HG02759 (cell line): Measurements from ENCODE around the gene BCKDHB.
"Not testable (repeated sequence)": the region's sequence is repeated elsewhere in the genome, so short reads cannot be mapped to it uniquely, and the experiment has no call there.

Source experiments
- ATAC-seq: cut with Tn5 transposase; IDR thresholded peaks from one replicate; pipeline ENCODE4 v1.9.1; 2021; ENCODE audit warnings: mild to moderate bottlenecking, moderate library complexity; ENCODE audit not compliant: unreplicated experiment

BCKDHB gene

DNA sequence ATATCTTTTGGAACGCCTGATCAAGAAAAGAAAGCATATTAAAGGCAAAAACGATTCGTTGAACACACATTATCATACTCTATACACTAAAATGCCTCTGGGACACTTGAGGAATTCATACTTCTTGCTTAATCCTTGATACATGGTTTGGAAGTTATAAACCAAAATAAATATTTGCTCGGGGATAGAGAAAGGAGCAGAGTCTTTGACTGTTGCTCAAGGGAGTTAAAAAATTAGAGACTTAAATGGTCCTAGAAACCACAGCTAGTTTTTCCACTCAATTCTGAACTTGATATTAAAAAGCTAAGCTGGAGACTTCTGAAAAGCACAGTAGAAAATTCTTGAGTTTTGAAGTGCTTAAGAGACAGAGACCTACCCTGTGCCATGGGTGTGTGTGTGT is 98.9 kb downstream of the BCKDHB start:
- no peak for ATAC-seq

DNA sequence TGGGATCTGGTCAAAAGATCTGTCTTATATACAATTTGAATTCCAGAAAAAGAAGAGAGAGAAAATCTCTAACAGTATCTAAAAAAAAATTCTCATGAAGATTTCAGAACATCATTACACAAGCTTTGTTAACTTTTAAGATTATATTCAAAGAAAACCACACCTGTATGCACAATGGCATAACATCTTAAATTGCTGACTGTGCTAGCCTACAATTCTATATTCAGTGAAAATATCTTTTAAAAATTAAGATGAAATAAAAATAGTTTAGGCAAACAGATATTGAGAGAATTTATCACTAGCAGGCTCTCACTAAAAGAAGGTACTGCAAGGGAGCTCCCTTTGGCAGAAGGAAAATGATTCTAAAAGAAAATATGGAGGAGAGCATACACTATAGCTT is 100.3 kb downstream of the BCKDHB start:
- ATAC-seq, result no peak

DNA sequence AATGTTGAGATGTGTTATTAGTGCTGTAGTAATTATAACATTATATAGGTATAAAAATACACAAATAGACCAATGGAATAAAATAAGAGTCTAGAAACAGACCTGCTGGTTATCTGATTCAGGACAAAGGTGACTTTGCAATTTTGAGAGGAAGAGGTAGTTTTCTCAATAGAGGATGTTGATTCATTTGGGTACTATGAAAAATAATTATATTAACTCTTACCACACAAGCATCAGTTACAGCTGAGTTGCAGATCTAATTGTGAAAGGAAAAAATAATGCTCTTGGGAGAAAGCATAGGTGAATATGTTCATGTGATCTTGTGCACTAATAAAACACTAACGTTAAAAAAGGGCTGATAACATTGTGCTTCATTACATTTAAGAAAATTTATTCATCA is 103.0 kb downstream of the BCKDHB start:
- ATAC-seq, result peak; percentile 57

DNA sequence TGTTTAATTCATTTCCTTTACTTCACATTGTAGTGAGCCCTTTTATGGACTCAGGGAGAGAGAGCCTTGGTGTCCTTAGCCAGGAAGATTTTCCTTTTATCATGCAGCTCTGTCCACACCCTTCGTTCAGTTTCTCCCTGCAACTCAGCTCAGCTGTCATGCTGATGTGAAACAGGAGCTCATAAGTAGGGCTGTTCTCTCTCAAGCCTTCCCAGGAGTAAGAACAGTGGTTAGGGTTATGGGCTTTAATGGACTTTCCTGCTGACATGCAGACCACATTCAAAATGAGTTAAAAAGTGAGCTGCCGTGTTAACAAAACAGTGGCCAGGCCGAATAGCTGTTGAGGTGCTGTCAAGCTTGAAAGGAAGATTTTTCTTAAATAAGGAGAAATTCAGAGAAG is 104.1 kb downstream of the BCKDHB start:
- peak; percentile 60 for ATAC-seq

DNA sequence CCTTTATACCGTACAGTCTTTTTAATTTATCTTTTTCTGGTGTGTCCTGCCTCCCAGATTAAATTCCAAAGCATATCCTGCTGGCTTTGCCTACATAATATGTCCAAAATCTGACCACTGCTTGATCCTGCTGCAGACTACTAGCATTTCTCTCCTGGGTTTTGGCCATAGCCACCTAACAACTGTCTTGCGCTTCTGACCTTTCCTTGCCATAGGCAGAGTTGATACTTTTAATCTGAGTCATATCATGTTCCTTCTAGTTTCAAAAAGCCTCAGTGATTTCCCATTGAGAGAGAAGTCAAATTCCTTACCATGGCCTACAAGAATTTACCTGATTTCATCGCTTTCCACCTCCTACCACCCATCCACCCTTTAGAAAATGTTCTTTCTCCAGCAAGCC is 104.8 kb downstream of the BCKDHB start:
- no peak for ATAC-seq

DNA sequence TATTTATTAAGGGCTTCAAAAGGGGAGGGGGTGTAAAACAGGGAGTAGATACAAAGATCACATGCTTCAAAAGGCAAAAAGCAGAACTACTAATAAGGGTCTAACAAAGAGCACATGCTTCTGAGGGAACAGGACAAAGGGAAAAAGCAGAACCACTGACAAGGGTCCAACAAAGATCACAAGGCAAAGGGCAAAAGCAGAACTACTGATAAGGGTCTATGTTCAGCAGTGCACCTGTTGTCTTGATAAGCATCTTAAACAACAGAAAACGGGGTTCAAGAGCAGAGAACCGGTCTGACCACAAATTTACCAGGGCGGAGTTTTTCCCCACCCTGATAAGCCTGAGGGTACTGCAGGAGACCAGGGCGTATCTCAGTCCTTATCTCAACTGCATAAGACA is 105.4 kb downstream of the BCKDHB start:
- ATAC-seq, result not testable (repeated sequence)

DNA sequence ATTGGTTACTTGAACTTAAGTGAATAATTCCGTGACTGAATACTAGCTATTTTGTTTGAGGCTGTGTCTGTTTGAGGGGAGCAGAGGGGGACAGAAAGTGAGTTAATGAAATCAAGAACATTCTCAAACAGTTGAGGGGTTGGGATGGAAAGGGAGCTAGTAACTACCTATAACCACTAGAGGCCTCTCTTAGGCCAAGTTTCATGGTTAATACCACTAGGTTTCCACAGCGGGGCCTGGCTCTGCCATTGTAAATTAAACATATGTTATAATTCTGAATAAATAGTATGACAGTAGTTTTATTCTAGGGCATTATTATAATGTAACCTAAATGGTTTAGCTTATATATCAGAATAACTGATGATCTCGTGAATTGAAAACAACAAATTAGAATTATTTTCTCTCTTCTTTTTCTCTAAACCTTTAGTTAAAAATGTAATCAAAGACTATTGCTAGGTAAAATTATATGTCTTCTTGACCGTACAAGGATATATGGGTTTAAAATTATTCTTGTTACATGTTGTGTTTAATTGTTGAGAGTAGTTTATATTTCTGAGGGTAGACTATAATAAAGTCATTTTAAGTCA is 108.1 kb downstream of the BCKDHB start:
- peak; percentile 80 for ATAC-seq

DNA sequence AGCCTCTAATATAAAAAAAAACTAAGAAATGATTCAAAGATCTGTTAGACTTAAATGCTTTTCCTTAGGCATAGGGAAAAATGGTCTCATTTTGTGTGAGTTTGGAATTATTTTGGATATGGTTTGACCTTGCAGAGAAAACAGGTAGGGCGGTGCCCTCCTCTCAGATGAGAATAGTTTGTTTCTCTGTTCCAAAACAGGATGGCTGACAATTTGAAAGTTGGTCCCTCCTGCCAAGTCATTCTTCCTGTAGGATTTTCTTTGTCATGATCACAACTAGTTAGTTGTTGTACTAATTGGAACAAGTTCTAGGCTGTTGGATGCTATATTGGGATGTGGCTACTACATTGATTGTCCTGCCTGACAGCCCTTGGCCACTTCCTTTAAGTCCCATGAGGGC is 108.6 kb downstream of the BCKDHB start:
- ATAC-seq, result no peak

DNA sequence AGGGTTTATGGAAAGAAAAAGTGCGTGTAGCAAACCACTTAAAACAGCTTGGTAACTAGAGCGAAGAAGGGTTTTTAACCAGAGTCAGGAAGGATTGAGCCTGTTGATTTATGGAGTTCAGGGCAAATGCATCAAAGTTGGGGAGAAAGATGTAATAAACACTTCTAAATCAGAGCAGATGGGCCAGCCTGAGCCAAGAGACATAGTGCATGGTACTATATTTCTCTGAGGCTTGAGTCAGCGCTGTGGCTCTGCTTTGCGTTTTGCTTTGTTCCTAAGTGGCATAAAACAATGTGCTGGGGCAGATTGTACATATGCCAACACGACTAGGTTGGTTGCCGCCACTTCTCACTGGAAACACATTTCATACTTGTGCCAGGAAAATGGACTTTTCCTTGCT is 111.3 kb downstream of the BCKDHB start:
- no peak for ATAC-seq

DNA sequence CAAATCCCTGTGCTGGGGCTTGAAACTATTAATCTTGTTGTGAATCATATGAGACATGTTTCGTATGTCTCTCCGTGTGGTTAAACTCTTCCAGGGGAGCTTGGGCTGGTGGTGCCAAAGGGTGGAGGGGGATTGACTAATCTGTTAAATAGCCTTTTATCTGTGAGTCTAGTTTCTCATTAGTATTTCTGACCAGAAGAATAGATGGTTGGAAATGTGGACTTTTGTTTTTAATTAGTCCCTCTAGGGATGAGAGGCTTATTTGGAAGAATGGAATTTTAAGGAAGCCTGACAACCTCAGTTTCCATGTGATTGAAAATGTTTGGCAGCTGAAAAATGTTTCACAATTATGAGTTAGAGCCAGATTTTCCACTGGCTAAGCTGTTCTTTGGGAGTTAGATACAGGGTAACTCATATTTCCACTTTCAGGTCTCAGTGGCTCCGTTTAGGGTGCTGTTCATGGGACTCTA is 117.3 kb downstream of the BCKDHB start:
- no peak for ATAC-seq

DNA sequence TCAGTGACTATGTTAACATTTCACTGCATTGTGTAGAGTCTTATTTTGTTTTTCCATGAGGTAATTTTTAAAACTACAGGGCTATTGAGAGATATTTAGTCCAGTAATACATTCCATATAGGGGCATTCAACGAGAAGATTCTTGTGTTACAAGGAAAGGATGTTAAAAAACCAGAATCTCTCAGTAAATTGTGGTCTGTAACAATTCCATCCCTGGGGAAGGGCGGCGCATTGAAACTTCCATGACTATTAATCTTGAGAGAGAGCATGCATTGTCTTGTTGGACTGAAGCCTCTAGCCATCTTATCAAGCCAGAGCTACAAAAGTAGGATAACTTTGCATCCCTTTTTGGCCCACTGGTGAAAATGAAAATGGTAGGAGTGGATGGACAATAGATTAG is 119.7 kb downstream of the BCKDHB start:
- no peak for ATAC-seq

DNA sequence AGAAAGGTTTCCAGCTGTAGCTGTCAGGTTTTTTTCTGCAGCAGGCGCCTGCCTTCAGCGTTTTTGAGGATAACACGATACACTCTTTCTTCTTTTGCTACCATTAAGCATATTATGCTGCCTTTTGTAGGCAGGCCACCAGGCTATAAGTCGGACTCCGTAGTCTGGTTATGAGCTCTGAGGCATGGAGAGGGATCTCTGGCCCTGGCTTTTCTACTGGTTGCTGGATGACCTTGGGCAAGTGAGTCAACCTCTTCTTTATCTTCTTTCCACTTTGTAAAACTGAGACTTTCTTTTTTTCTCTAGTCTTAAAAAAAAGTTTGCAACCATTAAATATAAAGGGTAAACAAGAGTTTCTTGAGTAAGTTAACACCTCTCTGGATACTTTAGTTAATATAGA is 120.2 kb downstream of the BCKDHB start:
- no peak for ATAC-seq

DNA sequence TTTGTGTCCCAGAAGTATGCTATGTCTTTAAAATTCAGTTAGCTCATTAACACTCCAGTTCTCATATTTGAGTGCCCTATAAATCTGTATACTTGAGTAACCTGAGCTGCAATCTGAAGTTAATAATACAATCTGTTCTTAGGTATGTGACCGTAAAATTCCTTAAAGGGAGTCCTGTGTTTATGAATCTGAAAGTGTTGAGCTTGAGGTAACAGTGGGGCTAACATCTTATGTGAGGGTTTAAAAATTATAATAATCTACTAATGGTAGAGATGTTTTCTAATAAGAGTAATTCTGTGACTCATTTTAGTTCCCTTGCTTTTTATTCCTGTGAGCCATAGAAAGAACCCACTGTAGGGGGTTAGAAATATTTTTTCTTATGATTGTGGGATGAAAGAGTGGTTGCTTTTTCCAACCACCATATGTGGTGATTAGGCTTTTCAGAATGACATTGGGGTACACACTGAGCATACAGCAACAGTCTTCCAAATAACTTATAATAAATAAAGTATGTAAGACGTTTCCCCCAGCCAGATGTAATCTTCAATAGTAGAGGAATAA is 121.2 kb downstream of the BCKDHB start:
- no peak for ATAC-seq

DNA sequence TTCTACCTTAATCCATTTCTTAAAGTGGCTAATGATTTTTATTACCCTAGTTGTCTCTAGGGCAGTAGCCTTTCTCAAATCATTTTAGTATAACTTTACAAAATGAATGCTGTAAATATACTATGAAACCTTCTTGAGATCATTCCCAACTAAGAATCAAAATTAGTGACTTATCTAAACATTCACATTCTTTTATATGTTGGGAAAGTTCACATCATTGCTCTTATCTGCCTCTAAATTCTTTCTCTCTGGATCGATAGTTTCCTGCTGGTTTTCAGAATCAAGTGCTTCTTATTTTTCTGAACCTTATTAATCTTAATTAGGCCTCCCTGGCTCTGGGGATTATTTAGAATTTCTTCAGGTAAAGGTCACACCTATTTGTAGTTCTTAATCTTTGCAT is 126.8 kb downstream of the BCKDHB start:
- no peak for ATAC-seq

DNA sequence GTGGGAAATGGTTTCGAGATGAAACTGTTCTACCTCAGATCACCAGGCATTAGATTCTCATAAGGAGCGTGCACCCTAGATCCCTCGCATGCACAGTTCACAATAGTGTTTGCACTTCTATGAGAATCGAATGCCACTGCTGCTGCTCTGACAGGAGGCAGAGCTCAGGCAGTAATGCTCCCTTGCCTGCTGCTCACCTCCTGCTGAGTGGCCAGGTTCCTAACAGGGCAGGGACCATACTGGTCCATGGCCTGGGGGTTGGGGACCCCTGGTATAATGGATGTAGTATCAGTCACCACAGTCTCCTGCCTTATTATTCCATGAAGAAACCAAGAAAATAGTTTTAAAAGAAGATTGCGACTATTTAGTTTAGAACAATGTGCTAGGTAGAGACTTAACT is 127.5 kb downstream of the BCKDHB start:
- no peak for ATAC-seq

DNA sequence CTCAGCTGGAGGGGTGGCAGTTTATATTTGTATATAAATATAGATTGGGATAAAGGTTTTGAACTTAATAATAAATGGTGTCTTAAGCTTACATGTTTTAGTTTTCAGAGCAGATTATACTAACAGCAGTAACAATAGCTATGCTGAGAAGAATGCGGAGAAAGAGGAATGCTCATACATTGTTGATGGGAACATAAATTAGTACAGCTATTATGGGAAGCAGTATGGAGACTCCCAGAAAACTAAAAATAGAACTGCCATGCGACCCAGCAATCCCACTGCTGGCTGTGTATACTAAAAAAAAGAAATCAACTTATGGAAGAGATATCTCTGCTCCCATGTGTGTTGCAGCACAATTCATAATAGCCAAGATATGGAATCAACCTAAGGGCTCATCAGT is 127.9 kb downstream of the BCKDHB start:
- no peak for ATAC-seq

DNA sequence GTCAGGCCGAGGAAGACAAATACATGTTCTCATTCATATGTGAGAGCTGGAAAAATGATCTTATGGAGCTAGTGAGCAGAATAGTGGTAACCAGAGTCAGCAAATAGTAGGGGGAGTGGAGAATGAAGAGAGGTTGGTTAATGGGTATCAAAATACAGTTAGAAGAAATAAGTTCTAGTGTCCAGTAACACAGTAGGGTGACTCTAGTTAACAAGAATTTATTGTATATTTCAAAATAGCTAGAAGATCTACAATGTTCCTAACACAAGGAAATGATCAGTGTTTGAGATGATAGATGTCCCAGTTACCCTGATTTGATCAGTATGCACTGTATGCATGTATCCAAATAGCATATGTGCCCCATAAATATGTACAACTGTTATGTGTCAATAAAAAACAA is 128.4 kb downstream of the BCKDHB start:
- no peak for ATAC-seq

DNA sequence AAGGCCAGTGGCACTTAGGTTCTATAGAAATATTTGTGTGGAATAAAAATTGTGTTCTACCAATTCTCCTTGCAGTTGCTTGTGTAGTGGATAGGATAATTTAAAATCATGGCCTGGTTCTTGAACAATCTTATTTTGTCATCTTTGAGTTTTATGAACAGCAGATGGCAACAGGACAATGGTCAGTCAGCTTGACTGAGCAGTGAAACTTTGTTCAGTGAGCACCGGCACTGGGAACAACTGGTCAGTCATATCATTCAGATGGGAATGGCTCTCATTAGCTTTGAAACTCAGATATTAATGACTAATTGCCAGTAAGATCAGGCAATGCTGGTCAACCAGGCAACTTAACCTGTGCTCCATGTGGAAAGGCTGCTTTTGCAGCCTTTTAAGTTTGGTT is 129.2 kb downstream of the BCKDHB start:
- ATAC-seq, result no peak

DNA sequence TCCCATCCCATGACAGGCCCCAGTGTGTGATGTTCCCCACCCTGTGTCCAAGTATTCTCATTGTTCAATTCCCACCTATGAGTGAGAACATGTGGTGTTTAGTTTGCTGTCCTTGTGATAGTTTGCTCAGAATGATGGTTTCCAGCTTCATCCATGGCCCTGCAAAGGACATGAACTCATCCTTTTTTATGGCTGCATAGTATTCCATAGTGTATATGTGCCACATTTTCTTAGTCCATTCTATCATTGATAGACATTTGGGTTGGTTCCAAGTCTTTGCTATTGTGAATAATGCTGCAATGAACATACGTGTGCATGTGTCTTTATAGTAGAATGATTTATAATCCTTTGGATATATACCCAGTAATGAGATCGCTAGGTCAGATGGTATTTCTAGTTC is 132.3 kb downstream of the BCKDHB start:
- not testable (repeated sequence) for ATAC-seq

DNA sequence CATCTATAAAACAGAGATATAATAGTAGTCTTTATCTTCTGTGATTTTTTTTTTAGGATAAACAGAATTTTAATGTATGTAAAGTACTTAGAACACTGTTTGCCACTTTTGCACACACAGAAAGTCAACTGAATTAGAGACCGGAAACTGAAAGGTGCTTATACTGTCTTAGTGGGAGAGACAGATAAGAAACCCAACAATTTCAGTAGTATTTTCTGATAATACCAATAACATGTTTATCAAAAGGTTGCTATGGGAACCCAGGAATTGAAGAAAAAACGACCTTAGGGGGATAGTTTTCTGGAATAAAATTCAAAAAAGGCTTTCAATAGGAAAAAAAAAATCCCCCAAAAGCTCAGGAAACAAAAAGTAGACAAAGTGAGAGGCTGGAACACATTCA is 138.6 kb downstream of the BCKDHB start:
- ATAC-seq, result no peak

DNA sequence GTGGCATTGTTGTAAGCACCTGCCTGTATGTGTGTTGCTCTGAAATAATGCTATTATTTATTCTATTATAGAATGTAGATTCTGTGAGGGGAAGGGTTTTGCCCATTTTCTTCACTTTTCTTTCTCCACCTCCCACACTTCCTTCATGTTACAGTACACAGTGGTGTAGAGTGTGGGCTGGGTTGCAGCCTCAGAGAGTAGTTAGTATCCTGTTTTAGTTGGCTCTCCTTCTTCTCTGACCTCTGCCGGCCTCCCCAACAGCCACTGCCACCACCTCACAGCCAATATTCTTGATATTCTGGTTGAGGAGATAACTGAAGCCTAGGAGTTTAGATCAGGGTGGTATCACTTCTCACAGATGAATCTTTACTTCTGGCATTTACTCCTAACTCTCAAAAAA is 143.4 kb downstream of the BCKDHB start:
- no peak for ATAC-seq

DNA sequence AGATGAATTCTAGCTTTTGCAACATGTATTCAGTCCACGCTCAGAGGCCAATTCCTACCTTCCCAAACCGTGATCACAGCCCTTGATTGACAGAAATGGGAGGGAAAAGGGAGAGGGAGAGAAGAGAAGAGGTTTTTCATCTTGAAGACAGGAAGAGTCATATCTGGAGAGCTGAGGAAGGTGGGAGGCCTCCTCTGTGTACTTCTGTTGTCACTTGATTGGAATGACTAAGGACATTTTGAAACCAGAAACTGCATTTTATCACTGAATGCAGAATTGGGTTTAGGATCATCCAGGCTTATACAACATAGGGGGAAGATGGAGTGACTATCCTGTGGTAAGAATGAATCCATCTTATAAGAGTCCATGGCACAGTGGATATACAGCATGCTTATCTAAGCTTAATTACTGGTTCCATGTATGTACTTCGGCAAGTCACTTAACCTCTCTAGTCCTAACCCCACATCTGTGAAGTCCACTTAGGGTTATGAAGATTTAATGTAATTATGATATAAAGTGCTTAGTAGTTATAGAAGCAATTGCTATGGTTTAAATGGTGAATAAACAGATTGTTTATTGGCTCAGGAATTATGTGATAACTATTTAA is 144.0 kb downstream of the BCKDHB start:
- no peak for ATAC-seq

DNA sequence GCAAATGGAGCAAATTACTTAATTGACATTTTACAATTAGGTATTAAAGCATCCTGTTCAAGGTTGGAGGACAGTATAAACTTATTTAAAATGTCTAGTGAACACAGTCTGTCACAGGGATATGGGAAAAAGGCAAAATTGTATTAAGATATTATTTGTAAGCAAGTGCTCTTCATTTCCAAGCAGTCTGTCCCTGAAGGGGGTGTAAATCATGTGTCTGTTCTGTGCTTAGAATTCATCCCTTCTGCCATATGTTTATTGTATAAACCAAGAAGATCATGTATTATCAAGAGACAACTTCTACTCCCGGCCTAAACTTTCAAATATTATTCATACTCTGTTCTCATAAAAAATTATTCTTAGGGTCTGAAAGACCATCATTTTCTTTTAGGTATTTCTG is 144.8 kb downstream of the BCKDHB start:
- ATAC-seq, result no peak
